SK-N-SH (cell line): ENCODE measurements around the gene LRIT2.

ENCODE experiments used
- EP300 ChIP-seq, 2 experiments: IDR thresholded peaks; 2 replicates each; pipeline versions ENCODE4 v1.4.0 to v1.6.1; 2012; ENCODE audit warnings: borderline replicate concordance in 1 of 2, low read depth in 1 of 2, low read length in 1 of 2
- FOXM1 ChIP-seq: IDR thresholded peaks from 2 replicates; pipeline ENCODE4 v1.4.0; 2012; ENCODE audit warnings: low read depth, mild to moderate bottlenecking
- TF ChIP-seq, protein P1 (sequence below): fragments of 200-600 bp; sonication (generic); IDR thresholded peaks from 2 replicates; pipeline ENCODE4 v1.6.1; 2017; ENCODE audit warnings: antibody characterized with exemption, mild to moderate bottlenecking, moderate library complexity
- TF ChIP-seq, protein P2 (sequence below): fragments of 150-350 bp; IDR thresholded peaks from 2 replicates; pipeline ENCODE4 v1.6.1; 2017; ENCODE audit warnings: antibody characterized with exemption, low read length, low read depth, borderline replicate concordance

DNA sequence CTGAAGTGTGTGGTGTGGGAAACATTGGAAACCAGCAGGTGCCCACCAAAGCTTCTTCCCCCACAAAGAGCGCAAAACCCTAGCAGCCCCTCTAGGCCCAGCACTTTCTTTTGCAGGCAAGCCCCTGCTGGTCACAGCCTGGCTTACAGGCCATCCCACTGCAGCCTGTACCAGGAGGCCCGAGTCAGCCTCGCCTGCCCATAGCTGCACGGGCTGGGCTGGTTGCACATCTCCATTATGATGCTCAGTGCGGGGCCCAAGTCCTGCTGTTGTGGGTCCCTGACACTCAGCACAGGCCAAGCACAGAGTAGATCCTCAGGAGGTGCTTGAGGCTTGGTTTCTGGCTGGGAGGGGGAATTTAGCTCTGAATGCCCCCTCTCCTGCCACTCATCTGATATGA, 23.0 kb downstream of the LRIT2 start:
- no peak for TF ChIP-seq EP300 (IDR thresholded peaks at IDR 0.05; ENCODE audit: borderline replicate concordance in 1 of 2, low read depth in 1 of 2, low read length in 1 of 2)
- no peak for TF ChIP-seq FOXM1
- TF ChIP-seq, protein P1, sequence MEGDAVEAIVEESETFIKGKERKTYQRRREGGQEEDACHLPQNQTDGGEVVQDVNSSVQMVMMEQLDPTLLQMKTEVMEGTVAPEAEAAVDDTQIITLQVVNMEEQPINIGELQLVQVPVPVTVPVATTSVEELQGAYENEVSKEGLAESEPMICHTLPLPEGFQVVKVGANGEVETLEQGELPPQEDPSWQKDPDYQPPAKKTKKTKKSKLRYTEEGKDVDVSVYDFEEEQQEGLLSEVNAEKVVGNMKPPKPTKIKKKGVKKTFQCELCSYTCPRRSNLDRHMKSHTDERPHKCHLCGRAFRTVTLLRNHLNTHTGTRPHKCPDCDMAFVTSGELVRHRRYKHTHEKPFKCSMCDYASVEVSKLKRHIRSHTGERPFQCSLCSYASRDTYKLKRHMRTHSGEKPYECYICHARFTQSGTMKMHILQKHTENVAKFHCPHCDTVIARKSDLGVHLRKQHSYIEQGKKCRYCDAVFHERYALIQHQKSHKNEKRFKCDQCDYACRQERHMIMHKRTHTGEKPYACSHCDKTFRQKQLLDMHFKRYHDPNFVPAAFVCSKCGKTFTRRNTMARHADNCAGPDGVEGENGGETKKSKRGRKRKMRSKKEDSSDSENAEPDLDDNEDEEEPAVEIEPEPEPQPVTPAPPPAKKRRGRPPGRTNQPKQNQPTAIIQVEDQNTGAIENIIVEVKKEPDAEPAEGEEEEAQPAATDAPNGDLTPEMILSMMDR: no peak
- TF ChIP-seq, protein P2, sequence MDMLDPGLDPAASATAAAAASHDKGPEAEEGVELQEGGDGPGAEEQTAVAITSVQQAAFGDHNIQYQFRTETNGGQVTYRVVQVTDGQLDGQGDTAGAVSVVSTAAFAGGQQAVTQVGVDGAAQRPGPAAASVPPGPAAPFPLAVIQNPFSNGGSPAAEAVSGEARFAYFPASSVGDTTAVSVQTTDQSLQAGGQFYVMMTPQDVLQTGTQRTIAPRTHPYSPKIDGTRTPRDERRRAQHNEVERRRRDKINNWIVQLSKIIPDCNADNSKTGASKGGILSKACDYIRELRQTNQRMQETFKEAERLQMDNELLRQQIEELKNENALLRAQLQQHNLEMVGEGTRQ: no peak
